ENCODE results near the gene UBALD1.

The UBALD1 gene

DNA sequence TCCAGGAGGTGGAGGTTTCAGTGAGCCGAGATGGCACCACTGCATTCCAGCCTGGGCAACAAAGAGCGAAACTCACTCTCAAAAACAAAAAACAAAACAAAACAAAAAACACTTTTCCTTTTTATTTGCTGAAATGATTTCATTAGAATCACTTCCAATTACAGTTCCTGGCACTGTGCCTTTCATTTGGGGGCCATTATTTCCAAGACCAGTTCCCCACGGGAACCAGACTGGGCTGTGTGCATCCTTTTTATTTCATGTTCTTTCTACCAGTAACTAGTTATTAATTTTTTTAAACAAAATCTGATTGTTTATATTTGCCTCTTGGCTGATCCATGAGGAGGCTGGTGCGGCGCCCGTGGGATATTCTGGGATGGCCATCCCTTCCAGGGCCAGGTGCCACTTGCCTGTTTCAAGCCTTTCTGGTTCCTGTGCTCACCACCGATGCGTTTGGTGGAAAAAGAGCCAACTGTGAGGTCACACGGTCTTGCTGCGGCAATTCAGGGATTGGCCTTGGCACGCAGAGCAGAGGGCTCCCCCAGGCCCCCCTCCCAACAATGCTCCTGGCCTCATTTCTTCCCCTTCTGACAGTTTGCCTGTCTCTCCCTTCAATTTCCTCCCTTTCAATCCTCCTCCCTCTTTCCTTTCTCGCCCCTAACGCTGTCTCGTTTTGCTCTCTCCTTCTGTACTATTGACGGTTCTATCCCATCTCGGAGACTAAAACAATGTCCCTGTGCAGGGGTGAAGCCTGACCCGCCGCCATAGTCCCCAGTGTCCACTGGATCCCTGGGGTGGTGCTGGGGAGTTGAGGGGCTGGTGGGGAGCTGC lies 13.4 kb downstream of the UBALD1 start:
- in situ Hi-C loops (cut with HindIII; ENCODE audit: low sequenced_read_pairs), result no loop called here

- in situ Hi-C loops (cut with HindIII; ENCODE audit: low sequenced_read_pairs), result no loop called here
Measured at GRCh38 chr16:4599545-4599944, 15.1 kb downstream of the UBALD1 start.

GRCh38 chr16:4599037-4599436 lies 15.7 kb downstream of the UBALD1 start:
- in situ Hi-C loops (cut with HindIII; ENCODE audit: low sequenced_read_pairs), result no loop called here

- in situ Hi-C loops (cut with HindIII; ENCODE audit: low sequenced_read_pairs), result no loop called here
Measured at GRCh38 chr16:4597174-4597573, 17.5 kb downstream of the UBALD1 start.

- in situ Hi-C loops (cut with HindIII; ENCODE audit: low sequenced_read_pairs), result no loop called here
Measured at GRCh38 chr16:4594433-4595410, 20.0 kb downstream of the UBALD1 start.

- in situ Hi-C loops (cut with HindIII; ENCODE audit: low sequenced_read_pairs), result no loop called here
Measured at GRCh38 chr16:4593086-4593485, 21.6 kb downstream of the UBALD1 start.

DNA sequence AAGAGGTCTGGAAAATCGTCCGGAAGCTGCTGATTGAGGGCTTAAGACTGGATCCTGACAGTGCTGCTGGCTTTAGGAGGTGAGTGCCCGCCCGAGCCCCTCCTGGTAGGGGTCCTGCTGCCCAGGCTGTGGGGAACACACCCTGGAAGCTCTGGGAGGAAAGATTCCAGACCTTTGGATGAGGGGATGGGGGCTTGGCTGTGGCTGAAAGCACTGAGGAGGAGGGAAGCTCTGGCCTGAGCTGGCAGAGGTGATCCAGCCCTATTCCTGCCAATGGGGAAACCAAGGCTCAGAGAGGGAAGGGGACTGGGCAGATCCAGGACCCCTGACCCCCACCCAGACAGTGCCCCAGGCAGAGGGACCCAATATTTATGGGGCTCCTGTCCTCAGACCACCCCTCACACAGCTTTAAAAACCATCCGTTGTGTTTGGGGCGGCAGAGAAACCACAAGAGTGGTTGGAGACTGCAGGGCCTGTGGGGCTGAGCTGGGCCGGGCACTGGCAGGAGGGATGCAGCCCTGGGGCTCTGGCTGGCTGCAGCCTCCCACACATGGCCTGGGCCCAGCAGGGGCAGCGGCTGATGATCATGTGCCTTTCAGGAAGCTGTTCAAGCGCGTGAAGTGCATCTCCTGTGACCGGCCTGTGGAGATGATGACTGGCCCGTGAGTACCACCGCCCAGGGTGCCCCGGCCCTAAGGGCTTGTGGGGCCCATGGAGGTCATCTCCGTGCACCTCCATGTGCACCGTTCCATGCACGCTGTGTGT lies 22.8 kb downstream of the UBALD1 start:
- in situ Hi-C loops (cut with HindIII; ENCODE audit: low sequenced_read_pairs), result no loop called here

DNA sequence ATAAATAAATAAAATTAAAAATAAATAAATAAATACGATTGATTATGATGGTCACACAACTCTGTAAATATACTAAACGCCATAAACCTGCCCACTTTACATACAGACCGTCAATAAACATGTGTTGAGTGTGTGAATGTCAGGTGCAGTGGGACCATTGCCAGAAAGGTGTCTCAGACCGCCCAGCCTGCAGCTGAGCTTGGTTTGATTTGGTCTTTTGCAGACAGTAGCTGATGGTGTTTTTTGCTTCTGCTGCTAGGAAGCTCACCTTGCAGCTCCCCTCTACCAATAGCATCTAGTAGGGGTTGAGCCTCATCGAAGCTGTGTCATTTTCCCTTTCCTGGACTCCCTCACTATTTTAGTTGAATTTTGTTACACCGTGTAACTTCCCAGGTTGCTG lies 23.5 kb downstream of the UBALD1 start:
- in situ Hi-C loops (cut with HindIII; ENCODE audit: low sequenced_read_pairs), result no loop called here

DNA sequence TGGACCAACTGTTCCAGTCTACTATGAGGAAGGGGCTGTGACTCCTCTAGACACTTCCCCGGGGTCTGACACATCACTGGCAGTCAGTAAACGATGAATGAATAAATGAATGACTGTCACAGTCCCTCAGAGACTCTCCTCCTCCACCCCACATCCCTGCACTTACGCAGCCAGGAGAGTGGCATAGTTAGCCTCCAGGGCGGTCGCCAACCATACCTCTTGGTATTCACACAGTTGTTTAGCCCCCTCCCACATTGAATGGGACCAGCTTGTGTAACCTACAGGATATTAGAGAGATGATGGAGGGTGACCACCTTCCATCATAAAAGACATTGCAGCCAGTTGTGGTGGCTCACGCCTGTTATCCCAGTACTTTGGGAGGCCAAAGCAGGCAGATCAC lies 25.7 kb downstream of the UBALD1 start:
- in situ Hi-C loops (cut with HindIII; ENCODE audit: low sequenced_read_pairs), result no loop called here

DNA sequence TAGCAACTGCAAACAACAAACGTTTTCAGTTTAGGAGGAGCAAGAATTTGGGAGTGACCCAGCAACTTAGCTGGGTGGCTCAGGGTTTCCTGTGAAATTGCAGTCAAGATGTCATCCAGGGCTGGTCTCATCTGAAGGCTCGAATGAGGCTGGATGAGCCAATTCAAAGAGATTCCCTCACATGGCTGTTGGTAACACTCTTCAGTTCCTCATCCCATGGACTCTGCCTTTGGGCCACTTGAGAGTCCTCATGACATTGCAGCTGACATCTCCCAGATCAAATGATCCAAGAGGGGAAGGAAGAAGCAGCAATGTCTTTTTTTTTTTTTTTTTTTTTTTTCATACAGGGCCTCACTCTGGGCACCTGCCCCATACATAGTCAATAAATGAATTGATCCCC lies 26.3 kb downstream of the UBALD1 start:
- in situ Hi-C loops (cut with HindIII; ENCODE audit: low sequenced_read_pairs), result no loop called here

DNA sequence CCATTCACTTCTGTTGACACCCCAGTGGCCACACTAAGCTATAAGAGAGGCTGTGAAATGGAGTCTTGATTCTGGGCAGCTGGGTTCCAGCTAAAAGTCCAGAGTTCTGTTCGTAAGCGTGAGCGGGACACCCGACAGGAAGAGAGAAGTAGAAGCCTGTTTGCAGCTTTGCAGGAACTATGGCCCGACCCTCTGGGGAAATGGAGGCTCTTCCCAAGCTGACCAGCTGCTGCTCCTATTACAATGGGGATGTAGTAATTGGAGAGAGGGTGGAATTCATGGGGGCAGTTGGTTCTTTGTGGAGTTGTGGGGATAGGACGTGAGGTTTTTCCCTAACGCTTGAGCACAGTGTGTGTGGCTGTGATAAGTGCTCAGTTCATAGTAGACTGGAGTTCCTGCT lies 28.4 kb downstream of the UBALD1 start:
- in situ Hi-C loops (cut with HindIII; ENCODE audit: low sequenced_read_pairs), result no loop called here

DNA sequence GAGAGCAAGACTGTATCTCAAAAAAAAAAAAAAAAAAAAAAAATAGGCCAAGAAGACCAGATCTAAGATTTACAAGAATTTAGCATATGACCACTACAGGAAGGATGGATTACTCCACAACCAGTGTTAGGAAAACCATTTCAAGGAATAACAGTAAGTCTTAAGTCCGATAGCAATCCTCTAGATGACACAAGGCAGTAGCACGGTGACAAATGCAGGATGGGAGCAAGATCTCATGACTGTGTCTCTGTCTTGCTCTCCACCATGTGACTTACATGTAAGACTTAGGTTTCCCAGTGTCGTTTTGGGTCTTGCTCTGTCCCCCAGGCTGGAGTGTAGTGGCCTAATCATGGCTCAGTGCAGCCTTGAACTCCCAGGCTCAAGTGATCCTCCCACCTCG lies 30.8 kb downstream of the UBALD1 start:
- in situ Hi-C loops (cut with HindIII; ENCODE audit: low sequenced_read_pairs), result no loop called here

DNA sequence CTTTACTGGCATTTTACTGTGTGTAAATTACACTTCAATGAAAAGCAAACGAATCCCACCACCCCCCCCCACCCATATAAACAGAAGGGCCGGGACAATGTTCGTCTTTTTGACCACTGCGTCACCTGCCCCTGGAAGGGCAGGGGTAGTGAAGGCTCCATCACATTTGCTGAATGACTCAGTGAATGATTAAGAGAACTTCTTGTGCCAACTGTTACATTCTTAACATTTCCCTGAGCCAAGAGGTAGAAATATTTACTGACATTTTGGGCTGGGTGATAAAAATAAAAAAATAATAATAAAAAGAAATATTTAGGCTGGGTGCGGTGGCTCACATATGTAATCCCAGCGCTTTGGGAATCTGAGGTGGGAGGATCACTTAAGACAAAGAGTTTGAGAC lies 34.4 kb downstream of the UBALD1 start:
- in situ Hi-C loops (cut with HindIII; ENCODE audit: low sequenced_read_pairs), result no loop called here

DNA sequence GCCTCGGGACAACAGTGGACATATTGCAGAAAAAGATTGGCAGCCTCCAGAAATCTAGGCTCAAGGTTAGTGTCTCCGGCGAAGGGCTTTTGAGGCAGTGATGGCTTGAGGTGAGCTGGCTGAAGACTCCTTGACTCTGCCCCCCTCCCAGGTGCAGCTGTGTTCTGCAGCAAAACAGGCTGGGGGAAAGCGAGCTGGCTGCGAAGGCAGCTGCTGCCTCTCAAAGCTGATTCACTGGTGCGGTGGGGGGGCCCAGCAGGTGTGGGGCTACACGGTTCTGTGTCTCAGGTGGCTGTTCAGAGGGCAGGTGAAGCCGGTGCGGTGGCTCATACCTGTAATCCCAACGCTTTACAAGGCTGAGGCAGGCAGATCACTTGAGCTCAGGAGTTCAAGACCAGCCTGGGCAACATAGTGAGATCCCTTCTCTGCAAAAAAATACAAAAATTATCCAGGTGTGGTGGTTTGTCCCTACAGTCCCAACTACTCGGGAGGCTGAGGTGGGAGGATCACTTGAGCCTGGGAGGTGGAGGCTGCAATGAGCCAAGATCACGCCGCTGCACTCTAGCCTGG lies 35.6 kb downstream of the UBALD1 start:
- in situ Hi-C loops (cut with HindIII; ENCODE audit: low sequenced_read_pairs), result no loop called here

- in situ Hi-C loops (cut with HindIII; ENCODE audit: low sequenced_read_pairs), result no loop called here
Measured at GRCh38 chr16:4576008-4576407, 38.7 kb downstream of the UBALD1 start.

DNA sequence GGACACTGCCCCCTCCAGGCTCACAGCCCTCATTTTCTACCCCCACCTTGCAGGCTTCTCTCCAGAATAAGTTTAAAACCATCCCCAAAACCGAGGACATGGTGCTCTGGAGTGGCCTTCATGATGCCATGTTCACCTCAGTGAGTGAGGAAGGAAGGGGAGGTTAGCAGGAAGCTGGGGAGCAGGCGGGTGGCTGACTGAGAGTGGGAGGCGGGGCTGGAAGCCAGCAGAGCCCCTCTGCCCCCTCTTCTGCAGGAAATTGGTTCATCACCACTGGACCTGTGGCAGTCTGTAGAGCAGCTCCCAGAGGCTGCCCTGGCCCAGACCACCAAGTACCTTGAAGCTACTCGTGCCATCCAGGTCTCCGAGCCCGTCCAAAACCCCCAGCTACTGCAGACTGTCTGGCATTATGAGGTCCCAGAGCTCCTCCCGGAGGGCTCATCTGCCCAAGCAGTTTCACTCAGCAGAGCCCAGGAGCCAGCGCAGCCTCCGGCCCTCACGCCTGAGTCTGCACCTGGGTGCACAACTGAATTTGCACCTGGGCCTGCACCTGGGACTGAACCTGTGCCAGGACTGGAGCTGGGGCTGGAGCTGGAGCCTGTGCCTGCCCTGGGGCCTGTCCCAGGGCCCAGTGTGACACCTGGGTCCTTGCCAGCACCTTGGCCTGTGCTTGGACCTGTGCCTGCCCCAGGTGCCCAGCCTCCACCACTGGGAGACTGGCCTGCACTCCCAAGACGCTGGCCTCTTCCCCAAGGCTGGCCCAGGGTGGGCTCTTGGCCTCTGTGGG lies 39.6 kb downstream of the UBALD1 start:
- in situ Hi-C loops (cut with HindIII; ENCODE audit: low sequenced_read_pairs), result loop anchor here (5.0 kb wide), 1 partner anchor 68 kb away; no protein-coding TSS in a partner anchor

GRCh38 chr16:4573926-4574325 lies 40.8 kb downstream of the UBALD1 start:
- in situ Hi-C loops (cut with HindIII; ENCODE audit: low sequenced_read_pairs), result loop anchor here (5.0 kb wide), 1 partner anchor 67 kb away; no protein-coding TSS in a partner anchor

- in situ Hi-C loops (cut with HindIII; ENCODE audit: low sequenced_read_pairs), result loop anchor here (5.0 kb wide), 1 partner anchor 65 kb away; no protein-coding TSS in a partner anchor
Measured at GRCh38 chr16:4572715-4573114, 42.0 kb downstream of the UBALD1 start.

DNA sequence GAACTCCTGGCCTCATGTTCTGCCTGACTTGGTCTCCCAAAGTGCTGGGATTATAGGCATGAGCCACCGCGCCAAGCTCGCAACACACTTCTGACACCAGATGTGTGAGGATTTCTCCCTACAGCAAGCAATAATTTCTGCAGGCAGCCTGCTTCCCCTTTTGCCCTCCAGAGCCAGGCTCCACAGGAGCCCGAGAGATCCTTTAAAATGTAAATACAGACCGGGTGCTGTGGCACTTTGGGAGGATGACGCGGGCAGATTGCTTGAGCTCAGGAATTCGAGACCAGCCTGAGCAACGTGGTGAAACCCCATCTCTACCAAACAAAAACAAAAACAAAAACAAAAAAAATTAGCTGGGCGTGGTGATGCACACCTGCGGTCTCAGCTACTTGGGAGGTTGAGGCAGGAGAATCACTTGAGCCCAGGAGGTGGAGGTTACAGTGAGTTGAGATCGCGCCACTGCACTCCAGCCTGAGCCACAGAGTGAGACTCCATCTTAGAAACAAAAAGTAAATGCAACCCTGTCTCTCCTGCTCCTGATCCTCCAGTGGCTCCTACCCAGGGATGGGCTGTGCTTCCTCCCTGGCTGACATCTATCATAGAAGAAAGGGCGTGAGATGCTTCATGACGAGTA lies 43.9 kb downstream of the UBALD1 start:
- in situ Hi-C loops (cut with HindIII; ENCODE audit: low sequenced_read_pairs), result loop anchor here (5.0 kb wide), 1 partner anchor 64 kb away; no protein-coding TSS in a partner anchor

Measured in endothelial cell of hepatic sinusoid (primary cell).